Type B pancreatic cell (in vitro differentiated cells): Measurements from ENCODE around the gene ZFYVE26. TPM values are rescaled to one million over a fixed set of nuclear protein-coding genes. Genes with fewer than 3 reads are reported as not detected.

Experiments used
- DNase-seq: peaks from one replicate; pipeline ENCODE4 v3.0.0; 2021; ENCODE audit warnings: mixed read lengths; ENCODE audit not compliant: unreplicated experiment; ENCODE audit errors: extremely low spot score
- H3K27ac Mint-ChIP-seq: 2 replicates; pipeline ENCODE4 v1.8.0; 2021; ENCODE audit warnings: mild to moderate bottlenecking, mixed read lengths
- H3K27me3 Mint-ChIP-seq: 2 replicates; pipeline ENCODE4 v1.8.0; 2021; ENCODE audit warnings: mixed read lengths
- H3K36me3 Mint-ChIP-seq: 2 replicates; pipeline ENCODE4 v1.8.0; 2021; ENCODE audit warnings: mixed read lengths
- H3K4me1 Mint-ChIP-seq: one replicate; pipeline ENCODE4 v1.8.0; 2021; ENCODE audit warnings: mixed read lengths; ENCODE audit not compliant: unreplicated experiment
- H3K4me3 Mint-ChIP-seq: 2 replicates; pipeline ENCODE4 v1.8.0; 2021; ENCODE audit warnings: mild to moderate bottlenecking, mixed read lengths
- H3K9me3 Mint-ChIP-seq: 2 replicates; pipeline ENCODE4 v1.8.0; 2021; ENCODE audit warnings: mixed read lengths
- total RNA-seq: library from RNA; stranded (reverse); gene quantifications from 2 replicates; pipeline ENCODE4 v1.2.1, GENCODE V29; 2021; ENCODE audit warnings: low replicate concordance
- TF ChIP-seq, protein P1 (sequence below): fragments of 200-600 bp; sonication (generic); conservative IDR thresholded peaks from 2 replicates; pipeline ENCODE4 v1.5.0; 2021; ENCODE audit warnings: antibody characterized with exemption, mild to moderate bottlenecking

The ZFYVE26 gene
- total RNA-seq, 1 donor from 2014 or later = 36.6 TPM

DNA sequence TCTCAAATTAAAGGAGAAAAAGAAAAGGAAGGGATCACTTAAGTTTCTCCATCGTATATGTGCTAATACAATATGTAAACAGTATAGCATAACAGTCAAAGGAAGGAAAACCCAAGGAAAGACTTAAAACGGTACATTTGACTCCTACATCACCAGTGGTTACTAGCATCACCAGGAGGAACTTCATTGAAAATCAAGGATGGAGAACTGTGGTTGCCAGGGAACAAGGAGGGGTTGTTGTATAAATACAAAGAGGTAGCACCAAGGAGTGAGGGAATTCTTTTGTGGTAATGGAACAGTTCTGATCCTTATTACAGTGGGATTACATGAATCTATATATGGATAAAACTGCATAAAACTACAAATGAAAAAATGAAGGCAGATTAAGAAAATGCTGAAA is 1.6 kb downstream of the ZFYVE26 start:
- H3K4me3 Mint-ChIP-seq = peak overlapping the region; percentile 92
- peaks cover 8% of the 10 kb centered on the region for H3K36me3 Mint-ChIP-seq
- no peak for DNase-seq
- no peaks in the 10 kb centered on the region for H3K9me3 Mint-ChIP-seq
- no peaks in the 10 kb centered on the region for H3K27me3 Mint-ChIP-seq
- H3K27ac Mint-ChIP-seq = peak overlapping the region; percentile 87
- TF ChIP-seq, protein P1, sequence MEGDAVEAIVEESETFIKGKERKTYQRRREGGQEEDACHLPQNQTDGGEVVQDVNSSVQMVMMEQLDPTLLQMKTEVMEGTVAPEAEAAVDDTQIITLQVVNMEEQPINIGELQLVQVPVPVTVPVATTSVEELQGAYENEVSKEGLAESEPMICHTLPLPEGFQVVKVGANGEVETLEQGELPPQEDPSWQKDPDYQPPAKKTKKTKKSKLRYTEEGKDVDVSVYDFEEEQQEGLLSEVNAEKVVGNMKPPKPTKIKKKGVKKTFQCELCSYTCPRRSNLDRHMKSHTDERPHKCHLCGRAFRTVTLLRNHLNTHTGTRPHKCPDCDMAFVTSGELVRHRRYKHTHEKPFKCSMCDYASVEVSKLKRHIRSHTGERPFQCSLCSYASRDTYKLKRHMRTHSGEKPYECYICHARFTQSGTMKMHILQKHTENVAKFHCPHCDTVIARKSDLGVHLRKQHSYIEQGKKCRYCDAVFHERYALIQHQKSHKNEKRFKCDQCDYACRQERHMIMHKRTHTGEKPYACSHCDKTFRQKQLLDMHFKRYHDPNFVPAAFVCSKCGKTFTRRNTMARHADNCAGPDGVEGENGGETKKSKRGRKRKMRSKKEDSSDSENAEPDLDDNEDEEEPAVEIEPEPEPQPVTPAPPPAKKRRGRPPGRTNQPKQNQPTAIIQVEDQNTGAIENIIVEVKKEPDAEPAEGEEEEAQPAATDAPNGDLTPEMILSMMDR = no peak
- peaks cover 21% of the 10 kb centered on the region for H3K4me1 Mint-ChIP-seq

DNA sequence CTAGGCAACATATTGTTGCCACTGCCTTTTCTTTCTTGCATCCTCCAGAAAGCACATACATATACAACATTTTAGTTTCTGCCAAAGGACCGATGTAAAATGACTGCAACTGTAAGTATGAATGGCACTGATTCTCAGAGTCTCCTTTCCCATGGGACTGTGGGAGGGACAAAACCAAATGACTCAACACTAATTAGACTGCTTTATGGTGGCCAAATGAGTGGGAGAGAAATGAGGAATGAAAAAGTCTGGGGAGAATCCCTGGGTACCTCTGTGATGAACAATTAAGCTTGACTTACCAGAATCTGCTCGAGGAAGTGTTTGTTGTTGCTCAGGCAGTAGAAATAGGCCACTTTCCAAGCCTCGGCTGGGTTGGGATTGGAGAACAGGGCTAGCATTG is 10.1 kb downstream of the ZFYVE26 start:
- Mint-ChIP-seq H3K4me3 (no peak overlapping the region), H3K36me3 (peaks cover 24% of the 10 kb centered on the region)

DNA sequence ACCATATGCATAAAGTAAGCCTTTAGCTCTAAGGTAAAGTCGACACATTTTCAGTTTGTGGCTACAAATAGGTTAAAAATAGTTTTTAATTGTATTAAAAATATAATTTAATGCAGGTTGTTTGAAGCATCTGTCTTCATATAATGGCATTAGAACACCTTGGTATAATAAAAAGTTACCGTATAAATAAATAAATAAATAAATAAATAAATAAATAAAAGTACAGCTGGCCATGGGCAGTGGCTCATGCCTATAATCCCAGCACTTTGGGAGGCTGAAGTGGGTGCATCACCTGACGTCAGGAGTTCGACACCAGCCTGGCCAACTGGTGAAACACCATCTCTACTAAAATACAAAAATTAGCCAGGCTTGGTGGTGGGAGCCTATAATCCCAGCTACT is 15.6 kb downstream of the ZFYVE26 start:
- peaks cover 28% of the 10 kb centered on the region for H3K36me3 Mint-ChIP-seq
- no peak overlapping the region for H3K27ac Mint-ChIP-seq
- no peak for DNase-seq
- no peaks in the 10 kb centered on the region for H3K27me3 Mint-ChIP-seq
- no peaks in the 10 kb centered on the region for H3K4me1 Mint-ChIP-seq
- TF ChIP-seq, protein P1 = no peak
- no peak overlapping the region for H3K4me3 Mint-ChIP-seq
- no peaks in the 10 kb centered on the region for H3K9me3 Mint-ChIP-seq

More for the DNA sequence above, 10.1 kb downstream of the ZFYVE26 start:
- TF ChIP-seq, protein P1 = no peak
- H3K9me3 Mint-ChIP-seq = no peaks in the 10 kb centered on the region
- no peaks in the 10 kb centered on the region for H3K27me3 Mint-ChIP-seq
- no peaks in the 10 kb centered on the region for H3K4me1 Mint-ChIP-seq
- no peak overlapping the region for H3K27ac Mint-ChIP-seq
- no peak for DNase-seq

DNA sequence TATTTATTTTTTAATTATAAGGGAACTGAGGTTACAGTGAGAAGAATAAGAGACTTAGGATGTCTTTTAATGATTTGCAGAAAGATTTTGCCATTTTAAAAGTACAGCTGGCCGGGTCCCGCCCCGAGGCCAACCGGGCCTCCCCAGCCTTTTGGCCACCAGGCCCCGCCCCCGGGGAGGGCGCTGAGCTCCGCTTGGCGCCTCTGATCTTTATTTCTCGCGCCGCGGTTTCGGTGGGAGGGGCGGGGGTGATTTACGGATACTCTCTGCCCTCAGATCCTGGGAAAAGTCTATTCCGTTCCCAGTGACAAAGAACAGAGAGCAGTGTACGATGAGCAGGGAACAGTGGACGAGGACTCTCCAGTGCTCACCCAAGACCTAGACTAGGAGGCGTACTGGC is 17.7 kb downstream of the ZFYVE26 start:
- DNase-seq = no peak
- Mint-ChIP-seq H3K27ac (no peak overlapping the region), H3K4me1 (no peaks in the 10 kb centered on the region), H3K9me3 (no peaks in the 10 kb centered on the region), H3K4me3 (no peak overlapping the region), H3K27me3 (no peaks in the 10 kb centered on the region), H3K36me3 (peaks cover 26% of the 10 kb centered on the region)
- TF ChIP-seq, protein P1 = no peak

DNA sequence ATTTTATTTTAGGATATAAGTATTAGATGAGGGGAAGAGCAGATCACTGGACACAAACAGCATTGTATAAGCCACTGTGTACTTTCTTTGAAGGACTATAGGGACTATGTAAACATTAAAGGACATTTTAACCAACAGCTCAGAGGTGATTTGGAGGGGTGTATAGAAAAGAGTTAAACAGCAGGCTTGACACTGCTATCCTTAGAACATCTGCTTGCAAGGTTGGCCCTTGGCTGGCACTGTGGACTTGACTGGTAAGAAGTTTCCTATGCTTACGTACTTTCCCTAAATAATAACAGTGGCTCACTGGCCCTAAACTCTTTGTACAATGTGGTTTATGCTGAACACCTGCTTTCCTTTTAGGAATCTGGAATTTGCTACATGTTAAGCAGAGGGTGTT is 28.7 kb downstream of the ZFYVE26 start:
- TF ChIP-seq, protein P1 = no peak
- Mint-ChIP-seq H3K9me3 (no peaks in the 10 kb centered on the region), H3K27me3 (no peaks in the 10 kb centered on the region)

More for the DNA sequence above, 28.7 kb downstream of the ZFYVE26 start:
- Mint-ChIP-seq H3K36me3 (peaks cover 33% of the 10 kb centered on the region), H3K4me1 (no peaks in the 10 kb centered on the region), H3K27ac (no peak overlapping the region), H3K4me3 (no peak overlapping the region)
- no peak for DNase-seq
